COR-L47 (cell line): ENCODE data around the gene TMEM190.
"Not testable (repeated sequence)": the region's sequence is repeated elsewhere in the genome, so short reads cannot be mapped to it uniquely, and the experiment has no call there.

Experiments
- DNase-seq: peaks from one replicate; lab custom pipeline; 2025; lab: John Stamatoyannopoulos, UW

TMEM190 gene

GRCh38 chr19:55376241-55376933 lies at the start of gene TMEM190:
TSS of gene TMEM190 (plus strand) at chr19:55376826. CDS start at chr19:55376854, 28 bp downstream.
- no peak for DNase-seq

GRCh38 chr19:55328774-55329318 lies 47.8 kb upstream of the TMEM190 start:
- not testable (repeated sequence) for DNase-seq

- DNase-seq = not testable (repeated sequence)
Observed at GRCh38 chr19:55329791-55330190, 46.8 kb upstream of the TMEM190 start.

- no peak for DNase-seq
Observed at GRCh38 chr19:55333870-55334269, 42.8 kb upstream of the TMEM190 start.

- no peak for DNase-seq
Observed at GRCh38 chr19:55336101-55336500, 40.5 kb upstream of the TMEM190 start.

- DNase-seq = peak; percentile 100
Observed at GRCh38 chr19:55339105-55339888, 37.3 kb upstream of the TMEM190 start, which contains the start of gene KMT5C. TSS of gene KMT5C (plus strand) at chr19:55339876. CDS start at chr19:55341937, 2,061 bp downstream.

- no peak for DNase-seq
Observed at GRCh38 chr19:55339889-55340783, 36.5 kb upstream of the TMEM190 start.

- DNase-seq = peak; percentile 63
Observed at GRCh38 chr19:55340784-55341147, 35.9 kb upstream of the TMEM190 start.

- peak; percentile 74 for DNase-seq
Observed at GRCh38 chr19:55341171-55341588, 35.4 kb upstream of the TMEM190 start.

- no peak for DNase-seq
Observed at GRCh38 chr19:55341595-55342531, 34.8 kb upstream of the TMEM190 start.

GRCh38 chr19:55344444-55344843 lies 32.2 kb upstream of the TMEM190 start:
- DNase-seq = peak; percentile 72

- DNase-seq = no peak
Observed at GRCh38 chr19:55345101-55345817, 31.4 kb upstream of the TMEM190 start.

GRCh38 chr19:55345818-55346724 lies 30.6 kb upstream of the TMEM190 start:
- no peak for DNase-seq

- DNase-seq = no peak
Observed at GRCh38 chr19:55346725-55347441, 29.7 kb upstream of the TMEM190 start.

- DNase-seq = no peak
Observed at GRCh38 chr19:55347442-55348009, 29.1 kb upstream of the TMEM190 start.

- DNase-seq = no peak
Observed at GRCh38 chr19:55348317-55349034, 28.1 kb upstream of the TMEM190 start.

GRCh38 chr19:55350620-55351315 lies 25.9 kb upstream of the TMEM190 start:
- DNase-seq = no peak
